Stimulated activated naive CD8-positive, alpha-beta T cell treated with anti-CD3 and anti-CD28 coated beads, Interleukin-15, amount 100 ng/mL, for 72 hours (primary cell): ENCODE results near the gene VPS39.

Experiments used
- ATAC-seq: fragments of 150-1000 bp; cut with Tn5 transposase; 2 replicates; pipeline ENCODE4 v1.10.0; 2021; ENCODE audit warnings: mild to moderate bottlenecking, moderate library complexity
- DNase-seq, 2 donors: peaks; one replicate each; pipeline ENCODE4 v3.0.0; 2021 to 2022
- H3K27ac Mint-ChIP-seq, 2 donors: one replicate each; pipeline ENCODE4 v1.8.0; 2022; ENCODE audit warnings: mild to moderate bottlenecking in 2 of 2, mixed read lengths in 2 of 2, moderate library complexity in 2 of 2
- H3K27me3 Mint-ChIP-seq: one replicate; pipeline ENCODE4 v1.8.0; 2022; ENCODE audit warnings: mixed read lengths
- H3K4me1 Mint-ChIP-seq: one replicate; pipeline ENCODE4 v1.8.0; 2022; ENCODE audit warnings: mild to moderate bottlenecking, mixed read lengths
- H3K4me3 Mint-ChIP-seq, 2 donors: one replicate each; pipeline ENCODE4 v1.8.0; 2022; ENCODE audit warnings: mild to moderate bottlenecking in 2 of 2, mixed read lengths in 2 of 2, moderate library complexity in 1 of 2
- H3K9me3 Mint-ChIP-seq, 2 donors: one replicate each; pipeline ENCODE4 v1.8.0; 2022; ENCODE audit warnings: mixed read lengths in 2 of 2

Gene VPS39

GRCh38 chr15:42155546-42156242, 52.4 kb downstream of the VPS39 start:
- Mint-ChIP-seq H3K9me3 (no peaks in the 10 kb centered on the region), H3K4me3 (no peak overlapping the region), H3K4me1 (peaks cover 4% of the 10 kb centered on the region), H3K27me3 (no peaks in the 10 kb centered on the region), H3K27ac (peak overlapping the region in 1 of 2 donors; percentile 46)
- DNase-seq (no peak), ATAC-seq (no peak)

- Mint-ChIP-seq H3K9me3 (no peaks in the 10 kb centered on the region), H3K4me1 (peaks cover 4% of the 10 kb centered on the region), H3K27me3 (no peaks in the 10 kb centered on the region), H3K4me3 (no peak overlapping the region), H3K27ac (no peak overlapping the region)
- DNase-seq: no peak
- no peak for ATAC-seq
Observed at GRCh38 chr15:42154956-42155355, 53.1 kb downstream of the VPS39 start.

DNA sequence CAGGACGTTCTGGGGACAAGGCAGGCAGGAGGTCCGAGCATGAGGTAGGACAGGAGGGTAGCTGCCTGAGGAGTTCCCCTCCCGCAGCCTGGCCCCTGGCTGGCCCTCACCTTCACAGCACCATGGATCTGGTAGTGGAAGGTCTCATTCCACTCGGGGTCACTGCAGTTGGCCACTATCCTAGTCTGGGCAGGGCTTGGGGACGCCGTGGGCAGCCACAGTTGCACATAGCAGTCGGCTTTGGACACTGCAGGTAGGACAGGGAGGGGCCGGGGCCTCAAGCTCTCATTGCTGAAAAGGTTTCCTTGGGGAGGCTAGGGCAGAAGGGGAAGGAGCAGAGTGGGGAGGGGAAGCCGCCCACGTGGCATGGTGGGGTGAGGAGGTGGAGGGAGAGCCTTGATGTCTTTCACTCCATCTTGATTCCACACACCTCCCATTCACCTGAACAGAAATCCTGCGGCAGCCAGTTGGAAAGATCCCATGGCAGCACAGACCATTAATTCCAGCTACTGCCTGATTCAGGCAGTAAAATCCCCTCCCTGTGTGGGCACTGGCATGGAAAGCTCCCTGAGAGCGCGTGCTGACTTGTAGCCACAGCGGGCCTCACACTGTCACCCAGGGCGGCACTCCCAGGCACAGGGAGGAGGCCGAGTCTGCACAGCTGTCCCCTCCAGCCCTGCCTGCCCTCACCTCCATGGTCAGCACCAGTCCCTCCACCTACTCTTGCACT, 53.7 kb downstream of the VPS39 start:
- no peaks in the 10 kb centered on the region for H3K9me3 Mint-ChIP-seq
- no peak for DNase-seq
- H3K27me3 Mint-ChIP-seq: no peaks in the 10 kb centered on the region
- no peak overlapping the region for H3K4me3 Mint-ChIP-seq
- H3K4me1 Mint-ChIP-seq: peaks cover 4% of the 10 kb centered on the region
- no peak overlapping the region for H3K27ac Mint-ChIP-seq
- no peak for ATAC-seq

DNA sequence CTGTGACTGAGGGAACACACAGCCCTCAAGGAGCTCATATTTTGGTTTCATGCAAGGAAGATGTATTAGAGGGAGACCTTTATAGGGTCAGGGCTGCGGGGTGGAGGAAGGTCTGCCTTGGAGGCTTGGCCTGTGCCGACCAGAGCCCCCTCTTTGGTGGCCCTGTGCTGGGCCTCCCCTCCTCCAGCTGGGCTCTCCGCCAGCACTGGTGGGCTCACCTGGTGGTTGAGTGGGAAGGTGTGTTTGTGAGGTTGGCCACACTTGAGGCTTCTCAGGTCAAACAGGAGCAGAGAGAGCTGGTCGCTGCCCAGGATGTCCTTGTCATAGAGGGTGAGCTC, 54.3 kb downstream of the VPS39 start:
- no peak overlapping the region for H3K4me3 Mint-ChIP-seq
- ATAC-seq: no peak
- no peak for DNase-seq
- H3K9me3 Mint-ChIP-seq: no peaks in the 10 kb centered on the region
- peaks cover 4% of the 10 kb centered on the region for H3K4me1 Mint-ChIP-seq
- H3K27me3 Mint-ChIP-seq: no peaks in the 10 kb centered on the region
- no peak overlapping the region for H3K27ac Mint-ChIP-seq

- DNase-seq: no peak
- Mint-ChIP-seq H3K27ac (no peak overlapping the region), H3K4me1 (no peaks in the 10 kb centered on the region), H3K4me3 (no peak overlapping the region), H3K9me3 (no peaks in the 10 kb centered on the region), H3K27me3 (no peaks in the 10 kb centered on the region)
- ATAC-seq: no peak
Observed at GRCh38 chr15:42152921-42153698, 55.0 kb downstream of the VPS39 start.

- Mint-ChIP-seq H3K9me3 (no peaks in the 10 kb centered on the region), H3K27ac (peak overlapping the region in 1 of 2 donors; percentile 21), H3K27me3 (no peaks in the 10 kb centered on the region), H3K4me3 (no peak overlapping the region), H3K4me1 (no peaks in the 10 kb centered on the region)
- DNase-seq (no peak), ATAC-seq (no peak)
Observed at GRCh38 chr15:42152196-42152920, 55.7 kb downstream of the VPS39 start.

DNA sequence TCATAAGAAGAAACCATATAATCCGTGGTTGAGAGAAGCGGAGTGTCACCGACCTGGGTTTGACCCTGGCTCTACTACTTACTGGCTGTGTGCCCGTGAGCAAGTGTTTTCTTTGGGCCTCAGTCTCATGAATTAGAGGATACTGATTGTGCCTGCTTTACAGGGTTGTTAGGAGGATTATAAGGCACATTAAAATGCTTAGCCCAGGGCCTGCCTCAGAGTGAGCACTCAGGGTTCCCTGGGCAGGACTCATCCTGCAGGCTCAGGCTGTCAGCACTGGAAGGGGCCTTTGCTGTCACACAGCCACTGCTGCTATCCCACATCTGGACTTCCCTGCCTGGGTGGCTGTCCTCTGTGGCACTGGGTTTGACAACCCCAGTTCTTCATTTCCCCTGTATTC, 56.4 kb downstream of the VPS39 start:
- Mint-ChIP-seq H3K4me1 (no peaks in the 10 kb centered on the region), H3K27ac (peak overlapping the region in 1 of 2 donors; percentile 4), H3K27me3 (no peaks in the 10 kb centered on the region), H3K4me3 (no peak overlapping the region), H3K9me3 (no peaks in the 10 kb centered on the region)
- ATAC-seq (no peak), DNase-seq (no peak)

GRCh38 chr15:42151141-42151561, 57.0 kb downstream of the VPS39 start:
- Mint-ChIP-seq H3K27ac (peak overlapping the region; percentile 78 to 81), H3K4me3 (no peak overlapping the region)

GRCh38 chr15:42150219-42150970, 57.7 kb downstream of the VPS39 start:
- Mint-ChIP-seq H3K27me3 (no peaks in the 10 kb centered on the region), H3K9me3 (no peaks in the 10 kb centered on the region), H3K27ac (peak overlapping the region; percentile 51 to 55), H3K4me1 (no peaks in the 10 kb centered on the region), H3K4me3 (no peak overlapping the region)
- no peak for DNase-seq
- no peak for ATAC-seq

More at GRCh38 chr15:42151141-42151561, 57.0 kb downstream of the VPS39 start:
- Mint-ChIP-seq H3K4me1 (no peaks in the 10 kb centered on the region), H3K27me3 (no peaks in the 10 kb centered on the region), H3K9me3 (no peaks in the 10 kb centered on the region)
- DNase-seq: no peak
- no peak for ATAC-seq

- H3K4me1 Mint-ChIP-seq: no peaks in the 10 kb centered on the region
- H3K9me3 Mint-ChIP-seq: no peaks in the 10 kb centered on the region
- H3K27me3 Mint-ChIP-seq: no peaks in the 10 kb centered on the region
- H3K27ac Mint-ChIP-seq: peak overlapping the region in 1 of 2 donors; percentile 51
- ATAC-seq: no peak
- no peak overlapping the region for H3K4me3 Mint-ChIP-seq
- DNase-seq: no peak
Observed at GRCh38 chr15:42149493-42150218, 58.4 kb downstream of the VPS39 start.

GRCh38 chr15:42148808-42149492, 59.2 kb downstream of the VPS39 start:
- no peaks in the 10 kb centered on the region for H3K4me1 Mint-ChIP-seq
- DNase-seq (no peak), ATAC-seq (no peak)
- H3K27me3 Mint-ChIP-seq: no peaks in the 10 kb centered on the region
- H3K4me3 Mint-ChIP-seq: no peak overlapping the region
- no peaks in the 10 kb centered on the region for H3K9me3 Mint-ChIP-seq
- peak overlapping the region in 1 of 2 donors; percentile 55 for H3K27ac Mint-ChIP-seq

GRCh38 chr15:42147431-42147735, 60.7 kb downstream of the VPS39 start:
- H3K4me1 Mint-ChIP-seq: no peaks in the 10 kb centered on the region
- no peaks in the 10 kb centered on the region for H3K27me3 Mint-ChIP-seq
- no peak overlapping the region for H3K4me3 Mint-ChIP-seq
- DNase-seq: no peak
- ATAC-seq: no peak
- no peaks in the 10 kb centered on the region for H3K9me3 Mint-ChIP-seq
- H3K27ac Mint-ChIP-seq: no peak overlapping the region

DNA sequence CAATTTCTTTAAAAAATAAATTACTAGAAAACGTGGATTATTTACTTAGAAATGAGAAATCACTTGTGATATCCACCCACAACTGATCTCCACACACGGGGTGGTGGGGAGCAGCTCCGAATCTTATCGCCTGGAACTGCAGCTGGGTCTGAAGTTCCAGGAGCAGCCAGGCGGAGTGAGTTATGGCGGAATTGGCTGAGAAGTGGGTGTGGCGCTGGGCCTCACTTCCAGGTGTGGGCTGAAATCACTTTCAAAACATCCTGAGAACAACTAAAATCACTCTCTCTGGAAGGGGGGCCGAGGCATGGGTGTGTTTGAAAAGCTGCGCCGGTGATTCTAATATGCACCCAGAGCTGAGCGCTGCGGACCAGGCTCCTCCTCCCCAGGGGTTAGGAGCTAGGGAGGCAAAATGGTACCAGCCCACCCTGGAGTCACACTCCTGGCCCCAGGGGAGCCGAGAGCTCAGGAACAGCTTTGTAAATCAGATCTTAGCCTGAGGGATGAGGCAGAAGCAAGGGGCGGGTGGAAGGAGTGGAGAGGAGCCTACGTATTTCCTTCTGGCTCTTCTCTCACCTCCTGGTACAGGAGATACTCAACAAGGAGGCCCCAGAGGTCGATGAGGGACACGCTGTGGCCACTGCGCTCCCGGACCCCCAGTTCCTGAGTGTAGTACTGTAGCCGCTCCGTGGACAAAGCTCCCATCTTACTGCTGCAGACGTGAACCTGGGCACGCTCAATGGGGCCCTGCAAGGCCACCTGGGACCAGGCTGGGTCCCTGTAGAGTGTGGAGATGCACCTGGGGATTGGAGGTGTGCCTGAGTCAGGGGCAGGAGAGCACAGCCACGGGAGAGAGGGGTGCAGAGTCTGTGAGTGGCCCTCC, 61.3 kb downstream of the VPS39 start:
- H3K27me3 Mint-ChIP-seq: no peaks in the 10 kb centered on the region
- no peak for DNase-seq
- no peaks in the 10 kb centered on the region for H3K4me1 Mint-ChIP-seq
- no peaks in the 10 kb centered on the region for H3K9me3 Mint-ChIP-seq
- H3K4me3 Mint-ChIP-seq: no peak overlapping the region
- H3K27ac Mint-ChIP-seq: no peak overlapping the region
- ATAC-seq: no peak
